GM19193 (cell line): Measurements from ENCODE around the gene YY1.

Source experiments
- POLR2A ChIP-seq: IDR thresholded peaks from 4 replicates; pipeline ENCODE4 v1.6.1; 2011; ENCODE audit not compliant: insufficient read depth, insufficient read length; ENCODE audit errors: extremely low read depth

The YY1 gene

GRCh38 chr14:100211893-100212292 is 27.1 kb upstream of the YY1 start:
- no peak for TF ChIP-seq POLR2A

GRCh38 chr14:100212476-100213333 is 26.2 kb upstream of the YY1 start:
- no peak for TF ChIP-seq POLR2A

- no peak for TF ChIP-seq POLR2A
Observed at GRCh38 chr14:100213587-100213955, 25.4 kb upstream of the YY1 start.

DNA sequence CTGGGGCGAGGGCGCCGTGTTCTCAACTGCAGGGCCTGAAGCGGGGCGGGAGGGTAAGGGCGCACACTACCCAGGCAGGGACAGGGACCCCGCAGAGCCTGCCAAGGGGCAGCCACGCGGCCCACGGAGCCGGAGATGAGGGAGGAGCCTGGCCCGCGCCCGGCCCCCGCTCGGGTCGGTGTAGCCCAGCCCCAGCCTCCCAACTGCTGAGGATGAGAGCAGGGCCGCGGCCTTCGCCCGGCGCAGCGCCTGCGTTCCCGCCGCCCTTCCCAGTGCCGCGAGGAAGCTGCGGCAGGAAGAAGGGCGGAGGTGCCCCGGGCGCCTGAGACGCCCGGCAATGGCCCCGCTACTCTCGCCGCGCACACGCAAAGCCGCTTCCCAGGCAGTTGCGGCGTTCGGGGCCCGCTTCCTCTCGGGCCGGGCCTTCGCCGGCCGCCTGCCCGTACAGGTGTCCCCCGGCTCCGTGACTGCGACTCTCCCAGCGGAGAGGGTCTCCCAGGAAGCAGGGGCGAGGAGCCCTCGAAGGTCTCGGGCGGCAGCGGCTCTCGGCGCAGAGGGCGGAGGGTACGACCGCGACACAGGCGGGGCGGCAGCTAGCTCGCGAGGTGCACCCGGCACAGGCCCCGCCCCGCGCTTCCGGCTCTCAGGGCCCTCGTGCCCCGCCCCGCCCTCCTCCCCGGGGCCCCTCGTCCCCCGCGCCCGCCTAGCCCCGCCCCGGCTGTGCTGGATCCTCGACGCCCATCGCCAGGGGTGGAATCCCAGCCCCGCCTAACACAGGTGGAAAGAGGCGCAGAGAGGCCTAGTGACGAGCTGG is 24.8 kb upstream of the YY1 start:
- TF ChIP-seq POLR2A: peak; percentile 90

DNA sequence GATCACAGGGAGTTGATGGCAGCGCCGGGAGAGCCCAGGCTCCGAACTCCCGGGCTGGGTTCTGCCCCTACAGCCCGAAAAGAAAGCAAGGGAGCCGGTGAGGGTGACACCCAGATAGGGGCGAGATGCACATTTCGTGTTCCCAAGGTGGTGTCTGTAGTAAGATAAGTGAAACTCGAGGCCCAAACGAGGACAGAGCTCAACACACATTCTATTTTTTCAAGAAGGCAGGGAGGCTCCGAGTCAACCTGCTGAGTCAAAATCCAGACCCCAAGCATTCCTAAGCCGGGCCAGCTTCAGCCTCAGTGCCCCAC is 24.2 kb upstream of the YY1 start:
- TF ChIP-seq POLR2A: no peak

GRCh38 chr14:100215330-100215885 is 23.5 kb upstream of the YY1 start:
- no peak for TF ChIP-seq POLR2A

GRCh38 chr14:100219126-100219785 is 19.7 kb upstream of the YY1 start:
- TF ChIP-seq POLR2A: no peak

DNA sequence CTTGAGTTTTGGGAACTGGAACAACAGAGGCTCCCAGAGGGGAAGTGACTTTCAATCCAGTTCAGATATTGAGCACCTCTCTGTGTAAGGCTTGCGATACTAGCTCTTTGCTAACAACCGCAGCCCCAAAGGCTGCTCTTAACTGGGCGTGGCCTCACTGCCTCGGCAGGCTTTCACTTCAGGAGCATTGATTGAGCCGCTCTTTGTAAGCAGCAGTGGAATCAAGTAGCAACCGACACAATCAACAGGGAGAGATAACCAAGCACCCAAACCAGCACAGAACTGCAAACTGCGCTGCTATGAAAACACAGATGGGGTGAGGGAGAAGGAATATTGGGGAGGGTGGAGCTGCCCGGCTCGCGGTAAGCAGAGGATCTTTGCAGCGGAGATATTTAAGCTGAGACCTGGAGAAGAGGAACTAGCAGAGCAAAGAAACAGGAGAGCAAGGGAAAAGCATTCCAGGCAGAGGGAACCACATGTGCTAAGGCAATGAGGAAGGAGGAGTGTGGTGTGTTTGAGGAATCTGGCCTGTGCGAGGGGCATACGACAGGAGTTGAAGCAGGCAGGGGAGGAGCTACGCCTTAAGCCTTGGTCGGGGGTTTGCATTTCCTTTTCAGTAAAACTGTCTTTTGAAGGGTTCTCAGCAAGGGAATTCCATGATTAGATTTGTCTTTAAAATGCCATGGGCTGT is 17.3 kb upstream of the YY1 start:
- peak; percentile 58 for TF ChIP-seq POLR2A

DNA sequence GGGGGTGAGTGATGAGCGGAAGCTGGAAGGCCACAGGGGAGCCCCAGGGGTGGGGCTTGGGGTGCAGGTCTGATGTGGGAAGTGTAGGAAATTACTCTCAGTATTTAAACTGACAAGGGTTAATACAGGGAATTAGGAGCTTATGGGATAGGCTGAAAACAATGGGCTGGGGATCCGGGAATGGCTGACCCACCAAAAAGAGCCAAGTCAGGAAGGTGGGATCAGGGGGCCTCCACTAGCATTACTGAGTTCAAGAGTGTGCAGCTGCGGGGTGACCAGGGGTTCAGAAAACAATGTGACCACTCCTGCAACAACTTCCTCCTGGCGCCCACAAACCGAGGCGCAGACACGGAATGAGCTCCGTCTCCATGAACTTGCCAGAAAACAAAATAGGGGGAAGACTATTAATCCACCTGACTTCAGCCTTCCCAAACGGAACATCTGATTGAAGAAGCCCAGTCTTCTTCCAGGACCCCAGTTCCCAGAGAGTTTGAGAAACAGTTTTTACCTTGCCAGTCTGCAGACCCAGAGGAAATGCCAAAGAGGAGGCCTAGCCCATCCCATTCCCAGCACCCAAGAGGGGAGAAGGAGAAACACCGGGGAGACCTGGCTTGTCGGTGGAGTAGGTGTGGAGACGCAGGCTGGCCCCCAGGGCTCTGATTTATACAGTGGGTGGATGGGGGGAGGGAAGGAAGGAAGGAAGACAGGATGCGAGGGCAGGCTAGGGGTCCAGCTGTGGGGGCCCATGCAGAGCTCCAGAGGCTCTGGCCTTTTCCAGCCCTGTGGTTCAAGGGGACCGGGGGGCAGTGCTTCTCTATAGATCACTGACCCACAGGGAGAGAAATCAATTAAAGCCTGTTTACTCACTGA is 16.5 kb upstream of the YY1 start:
- TF ChIP-seq POLR2A: no peak

- TF ChIP-seq POLR2A: no peak
Observed at GRCh38 chr14:100223332-100224201, 15.4 kb upstream of the YY1 start.

GRCh38 chr14:100224229-100224866 is 14.6 kb upstream of the YY1 start:
- TF ChIP-seq POLR2A: no peak

DNA sequence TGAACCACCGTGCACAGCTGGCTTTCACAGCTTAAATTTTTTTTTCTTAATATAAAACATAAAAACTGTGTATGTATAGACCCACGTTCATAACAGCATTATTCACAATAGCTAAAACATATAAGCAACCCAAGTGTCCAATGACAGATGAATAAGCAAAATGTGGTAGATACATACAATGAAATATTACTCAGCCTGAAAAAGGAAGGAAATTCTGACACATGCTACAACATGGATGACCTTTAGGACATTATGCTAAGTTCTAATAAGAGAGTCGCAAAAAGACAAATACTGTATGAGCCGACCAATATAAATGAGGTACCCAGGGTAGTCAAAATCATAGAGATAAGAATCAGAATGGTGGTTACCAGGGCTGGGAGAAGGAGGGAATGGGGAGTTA is 13.8 kb upstream of the YY1 start:
- no peak for TF ChIP-seq POLR2A
